SK-N-SH (cell line): ENCODE data around the gene NUMBL. TPM values are rescaled to one million over a fixed set of nuclear protein-coding genes. Genes with fewer than 3 reads are reported as not detected.

Source experiments
- CTCF ChIA-PET: fragments of 300-600, 350-600 bp; formaldehyde crosslinking; extraction: SDS; loops from one replicate; lab custom pipeline; 2021; lab: Yijun Ruan, JAX
- POLR2A ChIA-PET: fragments of 350-600 bp; sonication (Branson Sonifier 250); formaldehyde crosslinking; extraction: SDS; loops from one replicate; lab custom pipeline; 2020; ENCODE audit warnings: antibody characterized with exemption, inconsistent platforms; lab: Yijun Ruan, JAX
- DNase-seq: peaks from one replicate; pipeline ENCODE4 v3.0.0; 2012
- H2AFZ ChIP-seq: fragments of 200-600 bp; sonication (generic); 2 replicates; pipeline ENCODE4 v1.8.1; 2016; ENCODE audit warnings: antibody characterized with exemption, mild to moderate bottlenecking, low read depth
- H3F3A ChIP-seq: fragments of 200-600 bp; sonication (generic); replicated peaks from 2 replicates; pipeline ENCODE3; 2016; ENCODE audit warnings: antibody characterized with exemption, mild to moderate bottlenecking; ENCODE audit not compliant: insufficient read depth
- H3K27ac ChIP-seq, 2 experiments: fragments of 200-500 bp in 1 of 2; fragments of 200-600 bp in 1 of 2; sonication (Bioruptor generic) in 1 of 2; sonication (generic), shearing (Covaris generic) in 1 of 2; 2 replicates each; pipeline versions ENCODE4 v1.5.1 to v1.6.1; 2014 to 2016; ENCODE audit warnings: low read depth in 2 of 2, inconsistent platforms in 1 of 2, low read length in 1 of 2, mild to moderate bottlenecking in 1 of 2, mixed read lengths in 1 of 2
- H3K27me3 ChIP-seq: fragments of 200-600 bp; sonication (generic), shearing (Covaris generic); 2 replicates; pipeline ENCODE4 v1.6.1; 2016; ENCODE audit warnings: mixed run types; ENCODE audit not compliant: insufficient read depth
- H3K36me3 ChIP-seq, 2 experiments: fragments of 200-500 bp in 1 of 2; fragments of 200-600 bp in 1 of 2; sonication (Bioruptor generic) in 1 of 2; sonication (generic) in 1 of 2; replicated peaks in 1 of 2; 2 replicates each; pipeline versions ENCODE3 to v1.5.1; 2014 to 2016; ENCODE audit warnings: low read length in 1 of 2, mild to moderate bottlenecking in 1 of 2; ENCODE audit not compliant: insufficient read depth in 2 of 2, control insufficient read depth in 1 of 2
- H3K4me1 ChIP-seq, 2 experiments: fragments of 200-500 bp in 1 of 2; fragments of 200-600 bp in 1 of 2; sonication (Bioruptor generic) in 1 of 2; sonication (generic), shearing (Covaris generic) in 1 of 2; 2 replicates each; pipeline versions ENCODE4 v1.5.1 to v1.6.1; 2014 to 2016; ENCODE audit warnings: low read depth in 1 of 2, low read length in 1 of 2, mixed run types in 1 of 2; ENCODE audit not compliant: insufficient read depth in 2 of 2, control insufficient read depth in 1 of 2
- H3K4me2 ChIP-seq: fragments of 200-600 bp; sonication (generic), shearing (Covaris generic); 2 replicates; pipeline ENCODE4 v1.6.1; 2017; ENCODE audit warnings: mixed run types
- H3K4me3 ChIP-seq, 2 experiments: fragments of 200-500 bp in 1 of 2; fragments of 200-600 bp in 1 of 2; sonication (Bioruptor generic) in 1 of 2; sonication (generic), shearing (Covaris generic) in 1 of 2; 2 replicates each; pipeline versions ENCODE4 v1.5.1 to v1.8.1; 2014 to 2016; ENCODE audit warnings: low read depth in 2 of 2, inconsistent platforms in 1 of 2, low read length in 1 of 2, mild to moderate bottlenecking in 1 of 2, mixed read lengths in 1 of 2, moderate library complexity in 1 of 2
- H3K79me2 ChIP-seq: fragments of 200-600 bp; sonication (generic); 2 replicates; pipeline ENCODE4 v1.8.1; 2017; ENCODE audit warnings: mild to moderate bottlenecking; ENCODE audit not compliant: insufficient read depth
- H3K9ac ChIP-seq: fragments of 200-600 bp; sonication (generic); 2 replicates; pipeline ENCODE4 v1.6.1; 2017; ENCODE audit warnings: mixed run types
- H3K9me2 ChIP-seq: fragments of 200-600 bp; sonication (generic); 2 replicates; pipeline ENCODE4 v1.6.1; 2017; ENCODE audit warnings: mixed run types
- H3K9me3 ChIP-seq: fragments of 200-600 bp; sonication (generic); 2 replicates; pipeline ENCODE4 v1.6.1; 2017; ENCODE audit warnings: mixed run types, mild to moderate bottlenecking, moderate library complexity
- H4K20me1 ChIP-seq: fragments of 200-600 bp; sonication (generic); 2 replicates; pipeline ENCODE4 v1.6.1; 2017; ENCODE audit warnings: mild to moderate bottlenecking, mixed run types; ENCODE audit not compliant: insufficient read depth
- FOSL2 ChIP-seq: IDR thresholded peaks from 2 replicates; pipeline ENCODE4 v1.4.0; 2012; ENCODE audit warnings: low read depth, mild to moderate bottlenecking, moderate library complexity, borderline replicate concordance
- FOXJ3 ChIP-seq: sonication (generic); formaldehyde crosslinking; IDR thresholded peaks from 2 replicates; pipeline ENCODE4 v1.5.1; 2020; ENCODE audit warnings: mild to moderate bottlenecking, missing genetic modification reagents
- GABPA ChIP-seq: IDR thresholded peaks from 2 replicates; pipeline ENCODE4 v1.4.0; 2012; ENCODE audit warnings: low read depth, mild to moderate bottlenecking
- NRF1 ChIP-seq: IDR thresholded peaks from 2 replicates; pipeline ENCODE4 v1.6.1; 2012; ENCODE audit warnings: low read depth, mild to moderate bottlenecking, low read length
- RCOR1 ChIP-seq: fragments of 150-350 bp; IDR thresholded peaks from 2 replicates; pipeline ENCODE4 v1.6.1; 2017; ENCODE audit warnings: antibody characterized with exemption, low read length
- RXRA ChIP-seq: IDR thresholded peaks from 2 replicates; pipeline ENCODE4 v1.4.0; 2012; ENCODE audit warnings: low read depth, mild to moderate bottlenecking, borderline replicate concordance
- SIN3A ChIP-seq: IDR thresholded peaks from 2 replicates; pipeline ENCODE4 v1.6.1; 2012; ENCODE audit warnings: low read depth, mild to moderate bottlenecking, low read length, moderate library complexity, borderline replicate concordance
- USF2 ChIP-seq: fragments of 150-350 bp; IDR thresholded peaks from 2 replicates; pipeline ENCODE4 v1.6.1; 2017; ENCODE audit warnings: antibody characterized with exemption, low read length, low read depth, borderline replicate concordance
- YY1 ChIP-seq: IDR thresholded peaks from 2 replicates; pipeline ENCODE4 v1.4.0; 2012; ENCODE audit warnings: low read depth, mild to moderate bottlenecking
- WGBS: methylation state at CpG from one replicate; pipeline ENCODE4 v1.1.6; 2017; ENCODE audit warnings: low lambda C conversion rate; 5-methylcytosine and 5-hydroxymethylcytosine counted together
- polyA plus RNA-seq, 3 experiments: library from polyadenylated mRNA; depleted of rRNA; stranded (reverse); fragments of >200 nt; gene quantifications; 2 replicates each; pipeline ENCODE4 v1.2.3, GENCODE V29; 2012
- TF ChIP-seq, protein P1 (sequence below): fragments of 200-600 bp; sonication (generic); IDR thresholded peaks from 2 replicates; pipeline ENCODE4 v1.6.1; 2017; ENCODE audit warnings: antibody characterized with exemption, mild to moderate bottlenecking, moderate library complexity
- TF ChIP-seq, protein P2 (sequence below): IDR thresholded peaks from 2 replicates; pipeline ENCODE4; 2012
- TF ChIP-seq, protein P3 (sequence below): IDR thresholded peaks from 2 replicates; pipeline ENCODE4 v1.4.0; 2012; ENCODE audit warnings: low read depth, borderline replicate concordance

Gene NUMBL
- polyA plus RNA-seq, 1 of the 3 experiments (the other 2 are of a cell fraction): 54.6 TPM

DNA sequence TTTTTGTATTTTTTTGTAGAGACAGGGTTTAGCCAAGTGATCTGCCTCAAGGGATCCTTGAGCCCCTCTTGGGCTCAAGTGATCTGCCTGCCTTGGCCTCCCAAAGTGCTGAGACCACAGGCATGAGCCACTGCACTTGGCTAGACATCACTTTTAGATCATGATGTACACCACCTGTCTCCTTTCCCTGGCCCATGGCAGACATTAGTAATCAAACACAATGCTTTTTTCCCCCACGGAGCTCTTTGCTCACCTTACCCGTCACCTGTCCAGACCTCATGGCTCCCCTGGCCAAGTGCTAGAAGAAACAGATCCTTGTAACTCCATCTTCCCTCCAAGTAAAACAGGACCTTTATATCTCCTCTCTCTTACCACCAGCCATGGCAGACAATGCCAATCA is 18.4 kb downstream of the NUMBL start:
- Histone ChIP-seq H3K9me3 (no peaks in the 10 kb centered on the region), H3K36me3 (peaks cover 47 to 65% of the 10 kb centered on the region in 2 experiments), H4K20me1 (no peaks in the 10 kb centered on the region), H3K27ac (no peak overlapping the region), H3K4me3 (no peak overlapping the region), H3K4me1 (no peaks in the 10 kb centered on the region), H3K27me3 (no peaks in the 10 kb centered on the region), H3K9me2 (no peaks in the 10 kb centered on the region)
- CTCF ChIA-PET: interaction anchor here (1.0 to 2.1 kb wide), 2 partner anchors 9 to 37 kb away, joined by 3 to 9 read pairs; no protein-coding TSS in a partner anchor
- POLR2A ChIA-PET: interaction anchor here (0.6 kb wide), 1 partner anchor 411 kb away, joined by 5 read pairs; no protein-coding TSS in a partner anchor
- TF ChIP-seq USF2: no peak
- no peak for TF ChIP-seq GABPA
- TF ChIP-seq NRF1: no peak
- TF ChIP-seq YY1: no peak
- TF ChIP-seq, protein P1, sequence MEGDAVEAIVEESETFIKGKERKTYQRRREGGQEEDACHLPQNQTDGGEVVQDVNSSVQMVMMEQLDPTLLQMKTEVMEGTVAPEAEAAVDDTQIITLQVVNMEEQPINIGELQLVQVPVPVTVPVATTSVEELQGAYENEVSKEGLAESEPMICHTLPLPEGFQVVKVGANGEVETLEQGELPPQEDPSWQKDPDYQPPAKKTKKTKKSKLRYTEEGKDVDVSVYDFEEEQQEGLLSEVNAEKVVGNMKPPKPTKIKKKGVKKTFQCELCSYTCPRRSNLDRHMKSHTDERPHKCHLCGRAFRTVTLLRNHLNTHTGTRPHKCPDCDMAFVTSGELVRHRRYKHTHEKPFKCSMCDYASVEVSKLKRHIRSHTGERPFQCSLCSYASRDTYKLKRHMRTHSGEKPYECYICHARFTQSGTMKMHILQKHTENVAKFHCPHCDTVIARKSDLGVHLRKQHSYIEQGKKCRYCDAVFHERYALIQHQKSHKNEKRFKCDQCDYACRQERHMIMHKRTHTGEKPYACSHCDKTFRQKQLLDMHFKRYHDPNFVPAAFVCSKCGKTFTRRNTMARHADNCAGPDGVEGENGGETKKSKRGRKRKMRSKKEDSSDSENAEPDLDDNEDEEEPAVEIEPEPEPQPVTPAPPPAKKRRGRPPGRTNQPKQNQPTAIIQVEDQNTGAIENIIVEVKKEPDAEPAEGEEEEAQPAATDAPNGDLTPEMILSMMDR: no peak
- no peak for TF ChIP-seq SIN3A
- no peak for TF ChIP-seq RCOR1
- TF ChIP-seq RXRA: no peak
- TF ChIP-seq FOSL2: no peak
- TF ChIP-seq FOXJ3 (CRISPR knock-in tag): no peak
- TF ChIP-seq, protein P2, sequence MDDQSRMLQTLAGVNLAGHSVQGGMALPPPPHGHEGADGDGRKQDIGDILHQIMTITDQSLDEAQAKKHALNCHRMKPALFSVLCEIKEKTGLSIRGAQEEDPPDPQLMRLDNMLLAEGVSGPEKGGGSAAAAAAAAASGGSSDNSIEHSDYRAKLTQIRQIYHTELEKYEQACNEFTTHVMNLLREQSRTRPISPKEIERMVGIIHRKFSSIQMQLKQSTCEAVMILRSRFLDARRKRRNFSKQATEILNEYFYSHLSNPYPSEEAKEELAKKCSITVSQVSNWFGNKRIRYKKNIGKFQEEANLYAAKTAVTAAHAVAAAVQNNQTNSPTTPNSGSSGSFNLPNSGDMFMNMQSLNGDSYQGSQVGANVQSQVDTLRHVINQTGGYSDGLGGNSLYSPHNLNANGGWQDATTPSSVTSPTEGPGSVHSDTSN: no peak
- TF ChIP-seq, protein P3, sequence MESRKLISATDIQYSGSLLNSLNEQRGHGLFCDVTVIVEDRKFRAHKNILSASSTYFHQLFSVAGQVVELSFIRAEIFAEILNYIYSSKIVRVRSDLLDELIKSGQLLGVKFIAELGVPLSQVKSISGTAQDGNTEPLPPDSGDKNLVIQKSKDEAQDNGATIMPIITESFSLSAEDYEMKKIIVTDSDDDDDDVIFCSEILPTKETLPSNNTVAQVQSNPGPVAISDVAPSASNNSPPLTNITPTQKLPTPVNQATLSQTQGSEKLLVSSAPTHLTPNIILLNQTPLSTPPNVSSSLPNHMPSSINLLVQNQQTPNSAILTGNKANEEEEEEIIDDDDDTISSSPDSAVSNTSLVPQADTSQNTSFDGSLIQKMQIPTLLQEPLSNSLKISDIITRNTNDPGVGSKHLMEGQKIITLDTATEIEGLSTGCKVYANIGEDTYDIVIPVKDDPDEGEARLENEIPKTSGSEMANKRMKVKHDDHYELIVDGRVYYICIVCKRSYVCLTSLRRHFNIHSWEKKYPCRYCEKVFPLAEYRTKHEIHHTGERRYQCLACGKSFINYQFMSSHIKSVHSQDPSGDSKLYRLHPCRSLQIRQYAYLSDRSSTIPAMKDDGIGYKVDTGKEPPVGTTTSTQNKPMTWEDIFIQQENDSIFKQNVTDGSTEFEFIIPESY: no peak
- TF ChIP-seq, all 33 proteins: peak for 0
- H3K9ac ChIP-seq: no peak overlapping the region
- WGBS: 78% methylated on average over 2 of the region's 2 CpGs
- no peak overlapping the region for H3K4me2 ChIP-seq
- no peaks in the 10 kb centered on the region for H3K79me2 ChIP-seq
- H2AFZ ChIP-seq: no peak overlapping the region
- no peak for DNase-seq
- H3F3A ChIP-seq: peaks cover 11% of the 10 kb centered on the region
